IPS-NIHi11 (cell line): ENCODE results near the gene ZFYVE26.
"Not testable (repeated sequence)": the region's sequence is repeated elsewhere in the genome, so short reads cannot be mapped to it uniquely, and the experiment has no call there.

Source experiments
- DNase-seq: peaks from one replicate; pipeline ENCODE4 v3.0.0; 2012; ENCODE audit warnings: mixed read lengths, low spot score

ZFYVE26 gene

GRCh38 chr14:67816326-67817002, at the start of gene ZFYVE26:
ZFYVE26 (minus strand) TSS chr14:67816590; CDS start chr14:67815963, 627 bp downstream.
- peak; percentile 95 for DNase-seq

- no peak for DNase-seq
Observed at GRCh38 chr14:67863223-67863622, 46.8 kb upstream of the ZFYVE26 start.

DNA sequence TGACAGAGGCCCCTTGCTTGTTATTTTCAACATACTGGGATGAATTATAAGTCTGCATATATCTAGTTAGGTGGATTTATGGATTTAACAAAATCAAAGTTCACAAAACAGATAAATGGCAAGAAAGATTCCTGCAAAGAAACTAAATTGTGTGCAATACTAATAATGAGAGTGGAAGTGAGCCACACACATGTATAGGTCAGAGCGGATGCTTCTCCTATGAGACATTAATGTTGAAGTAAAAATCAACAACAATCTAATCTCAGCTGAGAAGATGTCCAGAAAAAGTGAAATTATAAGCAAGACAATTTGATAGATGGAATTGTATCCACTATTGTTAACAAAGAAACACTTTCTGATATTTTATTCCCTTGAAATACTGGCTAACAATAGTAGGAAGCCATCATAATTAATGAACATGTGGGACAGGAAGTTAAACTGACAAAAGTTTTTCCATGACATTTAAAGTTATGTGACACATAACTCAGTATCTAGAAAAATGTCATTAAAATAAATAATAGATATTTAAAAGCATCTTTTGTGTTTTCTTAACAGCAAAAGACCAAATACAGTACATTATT, 42.9 kb upstream of the ZFYVE26 start:
- DNase-seq, result no peak

DNA sequence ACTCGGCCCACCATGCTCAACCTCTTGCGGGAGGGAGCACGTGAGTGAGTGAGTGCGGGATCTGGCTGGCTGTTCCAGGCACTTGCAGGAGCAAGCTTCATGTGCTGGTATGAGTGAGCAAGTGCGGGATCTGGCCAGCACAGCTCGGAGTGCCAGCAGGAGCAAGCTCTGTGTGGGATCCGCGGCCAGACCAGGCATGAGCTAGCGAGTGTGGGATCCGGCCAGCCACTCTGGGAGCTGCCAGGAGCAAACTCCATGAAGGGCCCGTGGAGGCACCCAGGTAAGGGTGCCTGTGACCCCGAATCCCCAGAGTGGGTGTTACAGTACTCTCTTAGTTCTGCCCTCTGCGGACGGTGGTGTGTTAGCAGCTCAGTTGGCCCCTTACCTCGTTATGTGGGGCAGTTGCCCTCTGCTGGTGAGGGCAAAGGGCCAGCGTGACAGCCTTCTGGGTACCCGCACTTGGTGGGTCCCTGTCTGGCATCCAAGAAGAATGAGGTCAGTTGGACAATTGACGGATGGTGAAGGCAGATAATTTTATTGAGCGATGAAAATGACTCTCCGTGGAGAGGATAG, 41.5 kb upstream of the ZFYVE26 start:
- DNase-seq, result no peak

DNA sequence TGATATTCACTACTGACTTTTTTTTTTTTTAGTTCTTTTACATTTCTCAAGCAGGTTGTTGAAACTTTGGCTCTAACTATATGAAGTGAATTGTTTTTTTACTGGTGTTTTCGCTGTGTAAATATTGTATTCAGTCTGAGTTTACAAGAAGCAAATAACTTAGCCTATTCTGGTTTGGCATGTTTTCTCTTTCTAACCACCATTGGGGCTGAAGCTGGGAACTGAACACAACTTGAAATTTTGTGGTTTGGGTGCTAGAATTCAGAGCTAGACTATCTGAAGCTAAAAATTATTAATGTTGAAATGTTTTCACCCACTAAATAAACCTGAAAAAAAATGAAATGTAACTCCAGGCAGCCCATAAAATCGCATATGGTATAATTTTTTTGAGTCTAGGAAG, 40.4 kb upstream of the ZFYVE26 start:
- DNase-seq, result no peak

DNA sequence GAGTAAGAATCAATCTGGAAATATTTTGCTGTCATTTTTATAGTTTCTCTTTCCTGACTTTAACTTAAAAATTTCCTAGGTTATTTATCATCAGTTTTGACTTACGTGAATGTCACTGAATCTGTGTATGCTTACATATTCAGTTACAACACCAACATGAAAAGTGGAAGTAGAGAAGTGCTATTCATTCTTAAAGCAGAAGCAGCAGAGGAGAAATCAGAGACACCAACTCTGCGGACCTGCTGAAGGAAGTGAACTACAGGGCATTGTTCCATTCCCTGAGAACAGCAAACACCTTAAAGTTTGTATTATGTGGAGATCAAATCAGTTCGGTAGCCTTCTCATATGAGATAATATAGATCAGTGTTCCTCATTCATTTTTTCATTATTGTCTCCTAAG, 37.3 kb upstream of the ZFYVE26 start:
- no peak for DNase-seq

DNA sequence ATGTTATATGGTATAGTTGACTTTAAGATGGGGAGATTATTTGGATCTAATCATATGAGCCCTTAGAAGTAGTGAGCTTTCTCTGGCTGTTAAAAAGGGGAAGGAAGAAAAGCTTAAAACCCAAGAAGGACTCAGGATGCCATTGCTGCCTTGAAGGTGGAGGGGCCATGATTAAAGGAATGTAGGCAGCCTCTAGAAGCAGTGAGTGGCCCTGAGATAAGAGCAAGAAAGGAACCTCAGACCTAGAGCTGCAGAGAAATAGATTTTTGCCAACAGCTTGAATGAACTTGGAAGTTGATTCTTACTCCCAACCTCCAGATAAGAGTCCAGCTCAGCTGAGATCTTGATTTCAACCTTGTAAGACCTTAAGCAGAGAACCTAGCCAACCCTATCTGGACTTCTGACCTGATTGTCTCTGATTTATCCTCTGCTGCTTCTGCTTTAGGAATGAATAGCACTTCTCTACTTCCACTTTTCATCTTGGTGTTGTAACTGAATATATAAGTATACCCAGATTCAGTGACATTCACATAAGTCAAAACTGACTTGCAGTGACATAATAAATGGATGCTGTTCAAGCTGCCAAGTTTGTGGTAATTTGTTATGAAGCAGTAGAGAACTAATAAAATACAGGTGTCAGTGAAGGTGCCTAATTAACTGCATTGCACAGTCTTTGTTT, 36.7 kb upstream of the ZFYVE26 start:
- DNase-seq, result no peak

GRCh38 chr14:67851785-67852410, 35.5 kb upstream of the ZFYVE26 start:
- DNase-seq, result no peak

DNA sequence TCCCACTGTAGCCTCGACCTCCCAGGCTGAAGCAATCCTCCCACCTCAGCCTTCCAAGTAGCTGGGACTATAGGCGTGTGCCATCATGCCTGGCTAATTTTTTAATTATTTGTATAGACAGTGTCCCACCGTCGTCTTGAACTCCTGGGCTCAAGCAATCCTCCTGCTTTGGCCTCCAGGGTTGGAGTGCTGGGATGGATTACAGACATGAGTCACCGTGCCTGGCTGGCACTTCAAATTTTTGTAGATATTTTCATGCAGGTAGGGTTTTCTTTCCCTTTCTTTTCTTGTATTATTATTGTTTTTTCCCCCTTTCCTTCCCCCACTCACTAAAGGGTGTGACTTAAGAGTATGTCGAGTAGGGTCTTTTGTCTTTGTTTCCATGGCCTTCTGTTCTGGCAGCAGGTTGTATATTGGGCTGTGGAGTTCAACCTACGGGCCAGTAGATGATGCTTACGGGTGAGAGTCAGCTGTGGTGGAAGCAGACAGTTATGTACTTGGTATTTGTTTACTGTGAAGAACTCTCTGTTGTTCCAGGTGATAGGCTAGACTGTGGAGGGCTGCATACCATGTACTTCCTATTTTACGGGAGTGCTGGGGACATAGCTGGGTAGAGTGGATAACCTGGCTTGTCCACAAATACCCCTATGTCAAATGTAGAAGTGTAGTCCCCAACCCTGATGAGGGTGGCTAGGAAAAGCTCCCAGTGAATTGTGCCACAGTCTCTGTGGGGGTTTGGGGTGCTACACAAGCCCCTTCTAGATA, 33.9 kb upstream of the ZFYVE26 start:
- DNase-seq, result no peak

DNA sequence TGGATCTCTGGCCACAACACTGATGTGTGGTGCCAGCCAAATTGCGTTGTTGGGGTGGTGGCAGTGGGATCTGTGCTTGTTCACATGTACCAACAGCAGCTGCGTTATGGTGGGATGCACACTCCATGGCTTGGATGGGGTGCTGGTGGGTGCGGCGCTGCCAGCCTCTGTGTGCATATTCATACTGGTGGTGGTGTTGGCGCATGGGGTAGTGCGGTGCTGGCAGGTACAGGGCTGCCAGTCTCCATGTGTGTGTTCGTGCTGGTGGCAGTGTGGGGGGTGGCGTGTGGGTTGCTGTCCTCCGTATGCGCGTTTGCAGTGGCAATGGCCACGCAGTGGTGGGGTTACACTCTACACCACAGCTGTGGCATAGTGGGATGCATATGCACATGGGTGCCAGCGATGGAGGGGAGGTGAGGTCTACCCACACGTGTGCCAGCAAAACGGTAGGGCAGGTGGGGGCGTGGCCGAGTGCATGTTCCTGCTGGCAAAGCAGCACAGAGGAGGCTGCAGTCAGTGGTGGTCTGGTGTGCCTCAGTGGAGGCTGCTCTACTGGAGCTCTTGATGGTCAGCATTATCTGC, 29.7 kb upstream of the ZFYVE26 start:
- DNase-seq, result no peak

- peak; percentile 26 for DNase-seq
Observed at GRCh38 chr14:67837011-67837624, 20.7 kb upstream of the ZFYVE26 start.

DNA sequence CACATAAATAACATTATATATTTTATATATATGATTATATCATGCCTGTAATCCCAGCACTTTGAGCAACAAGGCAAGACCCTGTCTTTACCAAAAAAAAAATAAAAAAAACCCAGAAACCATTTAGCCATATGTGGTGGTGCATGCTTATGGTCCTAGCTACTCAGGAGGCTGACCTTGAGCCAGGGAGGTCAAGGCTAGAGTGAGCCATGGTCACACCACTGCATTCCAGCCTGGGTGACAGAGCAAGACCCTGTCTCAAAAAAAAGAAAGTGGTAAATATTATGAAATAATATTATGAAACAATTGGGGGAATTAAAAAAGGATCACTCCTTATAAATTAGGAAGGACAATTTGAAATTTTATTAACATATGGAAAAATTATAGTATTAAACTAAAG, 19.2 kb upstream of the ZFYVE26 start:
- DNase-seq, result no peak

GRCh38 chr14:67833403-67833802, 17.0 kb upstream of the ZFYVE26 start:
- DNase-seq, result no peak

DNA sequence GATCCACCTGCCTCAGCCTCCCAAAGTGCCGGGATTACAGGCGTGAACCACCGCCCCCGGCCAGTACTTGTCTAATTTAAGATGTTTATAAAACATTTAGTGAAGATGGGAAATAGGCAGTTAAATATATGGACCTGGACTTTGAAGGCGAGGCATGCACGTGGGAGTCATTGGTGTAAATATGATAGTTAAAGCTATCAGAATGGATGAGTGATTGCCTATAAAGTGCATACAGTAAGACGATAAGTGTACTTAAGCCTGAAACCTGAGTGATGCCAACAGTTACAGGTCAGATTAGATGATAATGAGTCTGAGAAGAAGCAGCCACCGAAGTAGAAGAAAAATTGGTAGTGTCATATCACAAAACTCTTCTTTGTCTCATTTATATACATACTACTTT, 14.7 kb upstream of the ZFYVE26 start:
- no peak for DNase-seq

DNA sequence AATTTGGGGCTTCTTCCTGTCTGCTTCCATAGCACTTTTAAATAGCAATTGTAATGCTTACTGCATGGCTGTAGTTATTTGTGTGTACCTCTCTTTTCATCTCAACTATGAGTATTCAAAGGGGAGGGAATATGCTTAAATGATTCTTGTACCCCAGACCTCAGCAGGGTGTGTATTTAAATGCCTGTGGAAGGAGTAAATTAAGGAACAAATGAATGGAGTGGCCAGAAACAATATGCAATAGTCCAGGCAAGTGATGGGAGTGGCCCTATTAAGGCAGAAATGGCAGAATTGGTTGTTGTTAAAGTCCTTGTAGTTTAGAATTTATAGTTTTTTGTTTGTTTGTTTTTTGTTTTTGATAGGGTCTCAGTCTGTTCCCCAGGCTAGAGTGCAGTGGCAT, 4.7 kb upstream of the ZFYVE26 start:
- DNase-seq, result no peak

- no peak for DNase-seq
Observed at GRCh38 chr14:67820428-67820971, 4.1 kb upstream of the ZFYVE26 start.

DNA sequence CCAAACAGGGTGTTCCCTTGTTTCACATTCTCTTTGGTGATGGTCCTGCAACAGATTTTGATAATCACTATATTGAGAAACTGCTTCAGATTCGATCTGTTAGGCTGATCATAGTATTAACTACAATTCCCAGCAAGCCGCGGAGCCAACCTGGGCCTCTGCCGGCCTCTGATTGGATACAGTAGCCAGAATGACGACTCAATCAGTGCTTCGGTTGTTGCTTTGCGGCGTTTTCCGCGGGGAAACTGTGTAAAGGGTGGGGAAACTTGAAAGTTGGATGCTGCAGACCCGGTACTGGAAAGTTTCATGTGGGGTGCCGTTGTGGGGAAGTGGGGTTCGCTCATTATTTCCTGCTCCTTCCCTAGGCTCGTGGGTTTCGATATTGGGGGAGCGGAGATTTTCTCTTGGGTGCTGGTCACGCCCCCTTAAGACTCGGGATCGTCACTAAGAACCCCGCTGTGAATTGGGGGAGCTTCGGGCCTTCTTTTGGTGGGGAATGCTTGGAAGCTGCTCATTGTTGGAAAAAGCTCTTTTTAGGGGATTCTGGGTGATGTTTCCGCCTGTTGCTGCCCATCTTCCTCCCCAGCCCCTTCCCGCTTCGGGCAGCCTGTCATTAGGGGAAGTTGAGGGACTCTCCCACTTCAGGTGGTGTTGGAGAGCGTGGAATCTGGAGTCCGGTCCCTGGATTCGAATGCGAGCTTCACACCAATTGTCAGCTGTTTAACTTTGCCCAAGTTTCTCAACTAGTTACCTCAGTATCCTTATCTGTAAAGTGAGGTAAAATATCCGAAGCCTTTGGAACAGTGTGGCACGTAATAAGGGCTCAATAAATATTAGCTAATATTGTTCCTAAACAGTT, 3.4 kb upstream of the ZFYVE26 start, which contains the start of gene RAD51B:
Gene RAD51B, plus strand, starts transcription at position 217 of the 859 bp plus-strand sequence.
- DNase-seq, result peak; percentile 94

DNA sequence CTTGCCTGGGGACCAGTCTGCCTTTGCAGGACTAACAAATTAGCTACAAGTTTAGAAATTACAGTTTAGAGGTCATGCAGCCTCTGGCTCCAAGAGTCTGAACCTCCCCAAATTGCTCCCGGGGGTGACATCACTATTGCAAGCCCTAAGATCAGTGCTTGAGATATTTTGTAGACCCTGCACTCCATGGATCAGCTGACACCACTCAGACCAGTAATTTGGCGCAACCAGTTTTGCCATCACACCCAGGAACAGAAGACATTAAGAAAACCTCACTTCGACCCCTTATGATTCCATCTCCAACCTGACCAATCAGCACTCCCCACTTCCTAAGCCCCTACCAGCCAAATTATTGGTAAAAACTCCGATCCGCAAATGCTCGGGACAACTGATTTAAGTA, 2.1 kb upstream of the ZFYVE26 start:
- not testable (repeated sequence) for DNase-seq

DNA sequence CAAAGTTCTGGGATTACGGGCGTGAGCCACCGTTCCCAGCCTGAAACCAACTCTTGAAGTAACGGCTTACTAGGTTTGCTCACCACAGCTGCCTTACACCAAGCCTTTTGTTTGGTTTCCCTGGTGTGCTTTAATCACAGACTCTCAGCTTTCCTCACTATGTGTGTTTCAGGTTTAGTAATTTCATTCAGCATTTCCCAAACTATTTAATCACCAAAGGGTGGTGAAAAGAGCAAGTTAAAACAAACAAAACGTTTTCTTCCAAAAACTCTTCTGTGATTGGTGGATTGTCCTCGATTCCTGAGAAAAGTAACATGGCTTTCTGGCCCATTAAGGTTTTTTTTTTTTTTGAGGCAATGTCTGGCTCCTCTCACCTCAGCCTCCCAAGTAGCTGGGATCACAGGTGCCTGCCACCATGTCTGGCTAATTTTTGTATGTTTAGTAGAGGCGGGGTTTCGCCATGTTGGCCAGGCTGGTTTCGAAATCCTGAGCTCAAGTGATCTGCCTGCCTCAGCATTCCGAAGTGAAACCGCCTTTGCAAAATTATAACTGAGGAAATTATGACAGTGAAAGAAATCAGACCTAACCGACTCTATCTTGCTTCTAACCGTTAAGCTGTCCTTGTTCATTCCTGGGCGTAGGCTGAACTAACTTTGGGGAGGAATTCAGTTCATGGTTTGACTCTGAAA, 1.5 kb upstream of the ZFYVE26 start:
- DNase-seq, result no peak
